K562 (cell line): Measurements from ENCODE around the gene ILF3. TPM values are rescaled to one million over a fixed set of nuclear protein-coding genes. Genes with fewer than 3 reads are reported as not detected.

Source experiments
- CAMTA2 ChIP-seq: fragments of 250-450 bp; sonication (Bioruptor Pico); conservative IDR thresholded peaks from 2 replicates; pipeline ENCODE4 v1.5.1; 2022
- CBX3 ChIP-seq, 2 experiments: IDR thresholded peaks; 1 replicate in 1 of 2; 2 replicates in 1 of 2; pipeline ENCODE4 v1.6.1; 2012; ENCODE audit warnings: inconsistent platforms in 2 of 2, low read length in 2 of 2, borderline replicate concordance in 1 of 2, control low read depth in 1 of 2
- RAD21 ChIP-seq, 2 experiments: fragments of 250-450 bp in 1 of 2; fragments of 450-650 bp in 1 of 2; sonication (Bioruptor Pico) in 1 of 2; formaldehyde crosslinking in 1 of 2; IDR thresholded peaks in 1 of 2; conservative IDR thresholded peaks in 1 of 2; 2 replicates each; pipeline versions ENCODE4 v1.4.0 to v1.8.0; 2020 to 2022; ENCODE audit warnings: mild to moderate bottlenecking in 2 of 2, moderate library complexity in 1 of 2
- ZNF592 ChIP-seq: fragments of 450-650 bp; IDR thresholded peaks from 2 replicates; pipeline ENCODE4 v1.6.1; 2017; ENCODE audit warnings: antibody characterized with exemption, mild to moderate bottlenecking
- polyA plus RNA-seq, 8 experiments: library from polyadenylated mRNA; depleted of rRNA in 4 of 8; stranded (reverse) in 5 of 8; unstranded in 3 of 8; fragments of >200 nt; fragmentation: Nextera tagmentation in 2 of 8; fragmentation: Illumina TruSeq in 1 of 8; extraction: Ambion mirVana in 2 of 8; extraction: Trizol in 1 of 8; gene quantifications; 2 replicates each; pipeline versions ENCODE4 v1.2.1 to v1.2.3, GENCODE V29; 2011 to 2014; ENCODE audit warnings: inconsistent platforms in 1 of 8, missing spikeins in 1 of 8
- total RNA-seq, 7 experiments: library from RNA; depleted of rRNA in 6 of 7; stranded (reverse); fragments of >200 nt in 6 of 7; fragmentation: Illumina TruSeq in 2 of 7; extraction: Trizol in 2 of 7; gene quantifications; 2 replicates each; pipeline versions ENCODE4 v1.2.1 to v1.2.3, GENCODE V29; 2011 to 2021; ENCODE audit warnings: low replicate concordance in 1 of 7
- TF ChIP-seq, protein P1 (sequence below), 2 experiments: fragments of 450-650 bp; formaldehyde crosslinking in 1 of 2; IDR thresholded peaks; 2 replicates each; pipeline versions ENCODE4 v1.4.0 to v1.6.1; 2014 to 2020; ENCODE audit warnings: mild to moderate bottlenecking in 2 of 2, borderline replicate concordance in 1 of 2, low read depth in 1 of 2
- TF ChIP-seq, protein P2 (sequence below): sonication (generic); formaldehyde crosslinking; IDR thresholded peaks from 2 replicates; pipeline ENCODE4 v1.8.0; 2022; ENCODE audit warnings: mild to moderate bottlenecking, missing genetic modification reagents
- TF ChIP-seq, protein P3 (sequence below): fragments of 450-650 bp; IDR thresholded peaks from 2 replicates; pipeline ENCODE4 v1.6.1; 2016; ENCODE audit warnings: borderline replicate concordance

Gene ILF3
- total and polyA plus RNA-seq, 9 of the 15 experiments (the other 6 are each of a cell fraction or from before 2014, with no cell fraction given) = 26.0 to 453 (median 175) TPM

- TF ChIP-seq ZNF592 (peak; percentile 44; the same call in 1 of the 2 replicates), CBX3 (IDR thresholded peaks at IDR 0.05; ENCODE audit: borderline replicate concordance in 1 of 2, low read length in 2 of 2) (no peak), CAMTA2 (no peak), RAD21 (CRISPR knock-in tag; conservative IDR thresholded peaks at IDR 0.05 in 1 of 2, IDR thresholded peaks at IDR 0.05 in 1 of 2) (peak in 1 of 2 experiments; percentile 15; a peak in 1 of 4 replicates)
- TF ChIP-seq, protein P1, sequence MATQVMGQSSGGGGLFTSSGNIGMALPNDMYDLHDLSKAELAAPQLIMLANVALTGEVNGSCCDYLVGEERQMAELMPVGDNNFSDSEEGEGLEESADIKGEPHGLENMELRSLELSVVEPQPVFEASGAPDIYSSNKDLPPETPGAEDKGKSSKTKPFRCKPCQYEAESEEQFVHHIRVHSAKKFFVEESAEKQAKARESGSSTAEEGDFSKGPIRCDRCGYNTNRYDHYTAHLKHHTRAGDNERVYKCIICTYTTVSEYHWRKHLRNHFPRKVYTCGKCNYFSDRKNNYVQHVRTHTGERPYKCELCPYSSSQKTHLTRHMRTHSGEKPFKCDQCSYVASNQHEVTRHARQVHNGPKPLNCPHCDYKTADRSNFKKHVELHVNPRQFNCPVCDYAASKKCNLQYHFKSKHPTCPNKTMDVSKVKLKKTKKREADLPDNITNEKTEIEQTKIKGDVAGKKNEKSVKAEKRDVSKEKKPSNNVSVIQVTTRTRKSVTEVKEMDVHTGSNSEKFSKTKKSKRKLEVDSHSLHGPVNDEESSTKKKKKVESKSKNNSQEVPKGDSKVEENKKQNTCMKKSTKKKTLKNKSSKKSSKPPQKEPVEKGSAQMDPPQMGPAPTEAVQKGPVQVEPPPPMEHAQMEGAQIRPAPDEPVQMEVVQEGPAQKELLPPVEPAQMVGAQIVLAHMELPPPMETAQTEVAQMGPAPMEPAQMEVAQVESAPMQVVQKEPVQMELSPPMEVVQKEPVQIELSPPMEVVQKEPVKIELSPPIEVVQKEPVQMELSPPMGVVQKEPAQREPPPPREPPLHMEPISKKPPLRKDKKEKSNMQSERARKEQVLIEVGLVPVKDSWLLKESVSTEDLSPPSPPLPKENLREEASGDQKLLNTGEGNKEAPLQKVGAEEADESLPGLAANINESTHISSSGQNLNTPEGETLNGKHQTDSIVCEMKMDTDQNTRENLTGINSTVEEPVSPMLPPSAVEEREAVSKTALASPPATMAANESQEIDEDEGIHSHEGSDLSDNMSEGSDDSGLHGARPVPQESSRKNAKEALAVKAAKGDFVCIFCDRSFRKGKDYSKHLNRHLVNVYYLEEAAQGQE (IDR thresholded peaks at IDR 0.05; ENCODE audit: borderline replicate concordance) = no peak
- TF ChIP-seq, protein P1 (CRISPR knock-in tag; IDR thresholded peaks at IDR 0.05; ENCODE audit: low read depth) = no peak
- TF ChIP-seq, protein P2, sequence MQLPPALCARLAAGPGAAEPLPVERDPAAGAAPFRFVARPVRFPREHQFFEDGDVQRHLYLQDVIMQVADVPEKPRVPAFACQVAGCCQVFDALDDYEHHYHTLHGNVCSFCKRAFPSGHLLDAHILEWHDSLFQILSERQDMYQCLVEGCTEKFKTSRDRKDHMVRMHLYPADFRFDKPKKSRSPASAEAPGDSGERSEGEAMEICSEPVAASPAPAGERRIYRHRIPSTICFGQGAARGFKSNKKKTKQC (CRISPR knock-in tag) = peak; percentile 40; the same call in 1 of the 2 replicates
- TF ChIP-seq, protein P3, sequence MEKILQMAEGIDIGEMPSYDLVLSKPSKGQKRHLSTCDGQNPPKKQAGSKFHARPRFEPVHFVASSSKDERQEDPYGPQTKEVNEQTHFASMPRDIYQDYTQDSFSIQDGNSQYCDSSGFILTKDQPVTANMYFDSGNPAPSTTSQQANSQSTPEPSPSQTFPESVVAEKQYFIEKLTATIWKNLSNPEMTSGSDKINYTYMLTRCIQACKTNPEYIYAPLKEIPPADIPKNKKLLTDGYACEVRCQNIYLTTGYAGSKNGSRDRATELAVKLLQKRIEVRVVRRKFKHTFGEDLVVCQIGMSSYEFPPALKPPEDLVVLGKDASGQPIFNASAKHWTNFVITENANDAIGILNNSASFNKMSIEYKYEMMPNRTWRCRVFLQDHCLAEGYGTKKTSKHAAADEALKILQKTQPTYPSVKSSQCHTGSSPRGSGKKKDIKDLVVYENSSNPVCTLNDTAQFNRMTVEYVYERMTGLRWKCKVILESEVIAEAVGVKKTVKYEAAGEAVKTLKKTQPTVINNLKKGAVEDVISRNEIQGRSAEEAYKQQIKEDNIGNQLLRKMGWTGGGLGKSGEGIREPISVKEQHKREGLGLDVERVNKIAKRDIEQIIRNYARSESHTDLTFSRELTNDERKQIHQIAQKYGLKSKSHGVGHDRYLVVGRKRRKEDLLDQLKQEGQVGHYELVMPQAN = peak; percentile 28; the same call in 1 of the 2 replicates
These were observed 64.4 kb downstream of the ILF3 start (continued) for GRCh38 chr19:10718205-10719196.
